MM.1S (cell line): ENCODE measurements around the gene TRIM8.

Experiments
- DNase-seq: peaks from one replicate; pipeline ENCODE4 v3.0.0-alpha.2; 2015
- H2AFZ ChIP-seq: fragments of 300-600 bp; sonication (generic); 2 replicates; pipeline ENCODE4 v1.6.0; 2016; ENCODE audit warnings: antibody characterized with exemption, low read length
- H3F3A ChIP-seq: fragments of 300-600 bp; sonication (generic); 2 replicates; pipeline ENCODE4 v1.6.1; 2016; ENCODE audit warnings: mild to moderate bottlenecking, antibody characterized with exemption, low read length, moderate library complexity, mixed read lengths; ENCODE audit not compliant: insufficient read depth
- H3K27ac ChIP-seq: fragments of 300-600 bp; sonication (generic); 2 replicates; pipeline ENCODE4 v1.5.1; 2016; ENCODE audit warnings: mild to moderate bottlenecking, low read length
- H3K27me3 ChIP-seq: fragments of 300-600 bp; sonication (generic); replicated peaks from 2 replicates; pipeline ENCODE4 v1.6.0; 2016; ENCODE audit warnings: low read length; ENCODE audit not compliant: insufficient read depth
- H3K36me3 ChIP-seq: fragments of 300-600 bp; sonication (generic); replicated peaks from 2 replicates; pipeline ENCODE4 v1.6.1; 2016; ENCODE audit warnings: mild to moderate bottlenecking, low read length, mixed read lengths; ENCODE audit not compliant: insufficient read depth
- H3K4me1 ChIP-seq: fragments of 300-600 bp; sonication (generic); 2 replicates; pipeline ENCODE4 v1.6.1; 2016; ENCODE audit warnings: low read length, mixed read lengths
- H3K4me2 ChIP-seq: fragments of 300-600 bp; sonication (generic); 2 replicates; pipeline ENCODE4 v1.6.0; 2016; ENCODE audit warnings: low read depth, low read length
- H3K4me3 ChIP-seq: fragments of 300-600 bp; sonication (generic); 2 replicates; pipeline ENCODE4 v1.5.1; 2016; ENCODE audit warnings: low read length, mixed read lengths
- H3K79me2 ChIP-seq: fragments of 300-600 bp; sonication (generic); 2 replicates; pipeline ENCODE4 v1.6.1; 2016; ENCODE audit warnings: mixed run types, low read length, mixed read lengths
- H3K9ac ChIP-seq: fragments of 300-600 bp; sonication (generic); 2 replicates; pipeline ENCODE4 v1.6.1; 2016; ENCODE audit warnings: low read length, mixed read lengths
- H3K9me2 ChIP-seq: fragments of 300-600 bp; sonication (generic); replicated peaks from 2 replicates; pipeline ENCODE4 v1.6.1; 2016; ENCODE audit warnings: mild to moderate bottlenecking, low read length, mixed read lengths; ENCODE audit not compliant: insufficient read depth
- H3K9me3 ChIP-seq: fragments of 300-600 bp; sonication (generic); replicated peaks from 2 replicates; pipeline ENCODE4 v1.6.1; 2016; ENCODE audit warnings: mild to moderate bottlenecking, low read length, mixed read lengths; ENCODE audit not compliant: insufficient read depth
- H4K20me1 ChIP-seq: fragments of 300-600 bp; sonication (generic); 2 replicates; pipeline ENCODE4 v1.6.1; 2016; ENCODE audit warnings: mild to moderate bottlenecking, low read length, moderate library complexity, mixed read lengths; ENCODE audit not compliant: insufficient read depth
- EZH2 ChIP-seq: fragments of 300-600 bp; sonication (generic); optimal IDR thresholded peaks from 2 replicates; pipeline ENCODE3; 2017; ENCODE audit warnings: low read depth, mild to moderate bottlenecking, antibody characterized with exemption, low read length, mixed read lengths
- EZH2phosphoT487 ChIP-seq: fragments of 300-600 bp; sonication (generic); IDR thresholded peaks from 2 replicates; pipeline ENCODE4 v1.6.1; 2018; ENCODE audit warnings: antibody characterized with exemption, low read length
- TF ChIP-seq, protein P1 (sequence below): fragments of 300-600 bp; sonication (generic); IDR thresholded peaks from 2 replicates; pipeline ENCODE4 v1.5.1; 2016; ENCODE audit warnings: antibody characterized with exemption, low read length, mixed read lengths

Gene TRIM8

GRCh38 chr10:102674566-102674965 lies 30.3 kb downstream of the TRIM8 start:
- Histone ChIP-seq H3K36me3 (no peaks in the 10 kb centered on the region), H3F3A (0 out of 2 replicates have a peak, but pooled peaks cover 4% of the 10 kb centered on the region), H2AFZ (no peak overlapping the region), H3K9me3 (no peaks in the 10 kb centered on the region), H3K4me3 (no peak overlapping the region), H3K9me2 (no peaks in the 10 kb centered on the region), H3K27me3 (no peaks in the 10 kb centered on the region), H3K9ac (no peak overlapping the region), H3K4me2 (no peak overlapping the region), H3K4me1 (no peaks in the 10 kb centered on the region), H3K27ac (no peak overlapping the region), H3K79me2 (no peaks in the 10 kb centered on the region), H4K20me1 (no peaks in the 10 kb centered on the region)
- TF ChIP-seq, protein P1, sequence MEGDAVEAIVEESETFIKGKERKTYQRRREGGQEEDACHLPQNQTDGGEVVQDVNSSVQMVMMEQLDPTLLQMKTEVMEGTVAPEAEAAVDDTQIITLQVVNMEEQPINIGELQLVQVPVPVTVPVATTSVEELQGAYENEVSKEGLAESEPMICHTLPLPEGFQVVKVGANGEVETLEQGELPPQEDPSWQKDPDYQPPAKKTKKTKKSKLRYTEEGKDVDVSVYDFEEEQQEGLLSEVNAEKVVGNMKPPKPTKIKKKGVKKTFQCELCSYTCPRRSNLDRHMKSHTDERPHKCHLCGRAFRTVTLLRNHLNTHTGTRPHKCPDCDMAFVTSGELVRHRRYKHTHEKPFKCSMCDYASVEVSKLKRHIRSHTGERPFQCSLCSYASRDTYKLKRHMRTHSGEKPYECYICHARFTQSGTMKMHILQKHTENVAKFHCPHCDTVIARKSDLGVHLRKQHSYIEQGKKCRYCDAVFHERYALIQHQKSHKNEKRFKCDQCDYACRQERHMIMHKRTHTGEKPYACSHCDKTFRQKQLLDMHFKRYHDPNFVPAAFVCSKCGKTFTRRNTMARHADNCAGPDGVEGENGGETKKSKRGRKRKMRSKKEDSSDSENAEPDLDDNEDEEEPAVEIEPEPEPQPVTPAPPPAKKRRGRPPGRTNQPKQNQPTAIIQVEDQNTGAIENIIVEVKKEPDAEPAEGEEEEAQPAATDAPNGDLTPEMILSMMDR: no peak
- TF ChIP-seq EZH2 (no peak), EZH2phosphoT487 (no peak)
- no peak for DNase-seq

DNA sequence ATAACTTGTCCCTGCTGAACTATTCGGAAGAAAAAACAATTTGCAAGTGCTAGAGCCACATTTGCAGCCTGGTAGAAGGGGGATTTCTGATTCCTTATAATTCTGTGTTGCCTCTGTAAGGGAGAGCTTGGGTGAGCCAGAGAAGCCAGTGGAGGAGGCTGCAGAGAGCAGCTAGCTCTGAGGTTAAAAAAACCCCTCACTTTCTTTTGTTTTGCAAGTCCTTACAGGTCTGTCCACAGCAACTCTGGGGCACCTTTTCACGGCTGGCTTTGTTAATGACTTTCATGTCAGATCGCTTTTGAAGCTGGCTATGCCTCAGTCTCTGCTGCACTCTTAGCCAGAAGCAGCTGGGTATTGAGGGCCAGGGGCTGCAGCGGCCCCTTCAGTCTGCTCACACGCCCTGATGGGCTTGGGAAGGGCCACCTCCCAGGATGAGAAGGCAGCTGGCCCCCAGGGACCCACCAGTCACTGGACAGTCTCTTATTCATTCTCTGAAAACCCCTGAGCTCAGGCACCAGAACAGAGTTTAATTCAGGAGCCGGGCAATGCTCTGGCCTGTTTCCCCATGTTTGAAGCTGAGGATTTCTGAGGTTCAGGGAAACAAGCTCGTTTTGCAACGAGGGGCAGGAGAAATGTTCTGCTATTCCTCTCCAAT lies 30.9 kb downstream of the TRIM8 start:
- Histone ChIP-seq H3K79me2 (no peaks in the 10 kb centered on the region), H3K27me3 (no peaks in the 10 kb centered on the region), H3K4me3 (no peak overlapping the region), H3F3A (0 out of 2 replicates have a peak, but pooled peaks cover 4% of the 10 kb centered on the region), H3K27ac (no peak overlapping the region), H3K4me2 (no peak overlapping the region), H3K9me2 (no peaks in the 10 kb centered on the region), H2AFZ (no peak overlapping the region), H3K9ac (no peak overlapping the region), H3K36me3 (no peaks in the 10 kb centered on the region), H3K4me1 (no peaks in the 10 kb centered on the region), H4K20me1 (no peaks in the 10 kb centered on the region), H3K9me3 (no peaks in the 10 kb centered on the region)
- DNase-seq: no peak
- TF ChIP-seq EZH2 (no peak), EZH2phosphoT487 (no peak)
- TF ChIP-seq, protein P1: no peak

DNA sequence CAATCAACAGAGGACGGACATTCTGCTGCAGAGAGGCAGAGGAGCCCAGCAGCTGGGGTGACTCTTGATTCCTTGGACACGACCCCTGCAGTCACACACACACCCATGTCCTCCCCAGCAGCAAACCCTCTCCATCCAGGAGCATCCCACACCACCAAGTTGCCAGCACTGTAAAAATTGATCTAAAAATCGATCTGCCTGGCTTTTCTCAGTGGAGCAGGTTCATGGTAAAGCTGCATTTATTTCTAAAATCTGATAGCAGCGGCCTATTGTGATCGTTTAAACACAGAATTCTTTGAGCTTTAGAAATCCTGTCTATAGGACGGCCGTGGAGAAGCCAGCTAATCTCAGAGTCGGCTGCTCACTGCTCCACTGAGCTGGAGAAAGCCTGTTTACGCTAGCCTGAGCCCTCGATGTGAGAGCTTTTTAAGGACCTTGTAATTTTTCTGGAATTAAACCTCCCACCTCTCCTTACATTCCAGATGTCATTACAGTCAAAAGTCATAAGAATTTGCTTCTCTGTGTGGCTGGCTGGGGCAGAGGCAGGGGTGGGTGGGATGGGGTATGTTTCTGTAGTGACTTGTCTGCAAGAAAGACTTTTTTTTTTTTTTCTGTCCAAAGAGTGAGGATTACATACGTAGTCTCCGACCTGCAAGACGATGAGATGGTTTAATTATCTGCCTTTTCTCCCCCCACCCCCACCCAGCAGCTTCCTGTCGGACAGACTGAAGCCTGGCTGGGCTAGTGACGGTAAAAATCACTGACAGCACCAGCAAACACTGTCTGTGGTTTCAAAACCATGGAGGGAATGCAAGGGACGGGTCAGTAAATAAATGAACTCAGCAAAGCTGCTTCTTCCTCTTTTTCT lies 31.6 kb downstream of the TRIM8 start:
- peak; percentile 51 for DNase-seq
- Histone ChIP-seq H3K4me2 (peak overlapping the region; percentile 26; the same call in 1 of the 2 replicates), H3K36me3 (no peaks in the 10 kb centered on the region), H4K20me1 (no peaks in the 10 kb centered on the region), H3K27me3 (no peaks in the 10 kb centered on the region), H3K79me2 (no peaks in the 10 kb centered on the region), H3K27ac (no peak overlapping the region; the same call in 1 of the 2 replicates), H3K4me3 (no peak overlapping the region), H3F3A (0 out of 2 replicates have a peak, but pooled peaks cover 4% of the 10 kb centered on the region), H3K9me2 (no peaks in the 10 kb centered on the region), H3K9me3 (no peaks in the 10 kb centered on the region), H2AFZ (no peak overlapping the region), H3K4me1 (no peaks in the 10 kb centered on the region), H3K9ac (no peak overlapping the region)
- TF ChIP-seq EZH2phosphoT487: no peak
- no peak for TF ChIP-seq EZH2
- TF ChIP-seq, protein P1: no peak
